Vagina (tissue), 2 donors: ENCODE measurements around the gene ZCCHC2. TPM values are rescaled to one million over a fixed set of nuclear protein-coding genes. Genes with fewer than 3 reads are reported as not detected.

ENCODE experiments used
- DNase-seq, 2 donors: peaks; one replicate each; pipeline ENCODE4 v3.0.0-alpha.2; 2017; ENCODE audit errors: extremely low spot score in 2 of 2
- H3K27ac ChIP-seq: fragments of 200-600 bp; sonication (generic); one replicate; pipeline ENCODE4 v1.5.1; 2019
- H3K27me3 ChIP-seq: fragments of 200-600 bp; sonication (generic); one replicate; pipeline ENCODE4 v1.5.1; 2019
- H3K36me3 ChIP-seq, 2 donors: fragments of 200-600 bp; sonication (generic); one replicate each; pipeline ENCODE4 v1.5.1; 2017 to 2019
- H3K4me1 ChIP-seq: fragments of 200-600 bp; sonication (generic); one replicate; pipeline ENCODE4 v1.5.1; 2019
- H3K4me3 ChIP-seq, 2 donors: fragments of 200-600 bp; sonication (generic); 1 replicate in 1 of 2; 2 replicates in 1 of 2; pipeline ENCODE4 v1.5.1; 2016 to 2019
- H3K9me3 ChIP-seq: fragments of 200-600 bp; sonication (generic); one replicate; pipeline ENCODE4 v1.5.1; 2019
- CTCF ChIP-seq, 3 experiments: fragments of 450-650 bp in 2 of 3; fragments of 200-600 bp in 1 of 3; sonication (generic) in 1 of 3; IDR thresholded peaks; one replicate each; pipeline ENCODE4 v1.5.1; 2017 to 2019; ENCODE audit warnings: antibody characterized with exemption in 3 of 3, mild to moderate bottlenecking in 2 of 3, moderate library complexity in 2 of 3
- POLR2A ChIP-seq, 2 donors: fragments of 450-650 bp; IDR thresholded peaks; one replicate each; pipeline ENCODE4 v1.6.1; 2017; ENCODE audit warnings: antibody characterized with exemption in 2 of 2, mild to moderate bottlenecking in 2 of 2, moderate library complexity in 2 of 2
- POLR2AphosphoS5 ChIP-seq, 2 donors: sonication (generic); formaldehyde crosslinking; IDR thresholded peaks; one replicate each; pipeline ENCODE4 v1.9.0; 2017; ENCODE audit warnings: antibody characterized with exemption in 2 of 2, mild to moderate bottlenecking in 2 of 2, low read depth in 1 of 2; ENCODE audit not compliant: insufficient read depth in 1 of 2
- intact Hi-C: fragments of 100-400 bp; cut with DNase I; formaldehyde crosslinking; loops from one replicate; pipeline ENCODE4 v1.15.1; 2023
- total RNA-seq: library from RNA; depleted of rRNA; stranded (reverse); fragments of >200 nt; gene quantifications from one replicate; pipeline ENCODE4 v1.2.3, GENCODE V29; 2016

ZCCHC2 gene
- total RNA-seq, 1 donor from 2014 or later: 30.4 TPM

DNA sequence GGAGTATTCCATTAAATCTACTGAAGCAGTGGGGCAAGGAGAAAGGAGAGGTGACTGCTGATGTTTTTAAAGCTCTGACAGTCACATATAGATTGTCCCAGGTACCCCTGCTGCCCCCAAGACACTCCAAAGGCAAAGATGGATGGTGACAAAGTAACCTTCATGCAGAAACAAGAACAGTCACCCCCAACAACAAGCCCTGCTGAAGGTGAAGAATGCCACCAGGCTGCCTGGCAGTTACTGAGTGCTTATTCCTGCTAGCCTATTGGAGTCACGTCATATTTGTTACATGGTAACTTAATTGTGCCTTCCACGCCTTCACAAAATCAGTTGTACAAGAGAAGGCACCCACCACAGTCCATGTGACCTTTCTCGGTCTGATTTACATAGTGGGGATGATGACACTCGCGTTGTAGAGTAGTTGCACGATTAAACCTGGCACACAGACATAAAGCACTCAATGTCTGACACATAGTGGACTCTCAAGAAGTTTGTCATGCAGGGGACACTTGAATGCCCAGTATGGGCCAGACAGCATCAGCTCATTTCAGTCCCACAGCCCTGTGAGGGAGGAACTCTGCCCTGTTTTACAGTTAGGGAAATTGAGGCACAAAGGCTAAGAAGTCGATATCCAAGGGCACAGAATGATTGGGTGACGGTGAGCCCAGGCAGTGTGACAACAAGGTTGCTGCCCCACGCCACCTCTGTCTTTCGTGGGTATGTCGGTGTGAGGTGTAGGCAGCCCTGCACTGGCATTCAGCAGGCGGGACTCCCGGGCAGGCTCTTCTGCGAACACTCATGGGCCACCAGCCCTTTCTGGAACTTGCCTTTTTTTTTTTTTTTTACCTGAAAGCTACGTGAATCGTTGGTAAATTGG is 62.7 kb downstream of the ZCCHC2 start:
- Histone ChIP-seq H3K36me3 (peaks cover 0 to 4% of the 10 kb centered on the region in 2 donors), H3K9me3 (no peaks in the 10 kb centered on the region), H3K27ac (no peak overlapping the region), H3K4me3 (no peak overlapping the region), H3K4me1 (peaks cover 15% of the 10 kb centered on the region), H3K27me3 (no peaks in the 10 kb centered on the region)
- intact Hi-C loops: loop anchor here (5.0 to 10.0 kb wide), 3 partner anchors 129 to 397 kb away; partner anchors contain the start of gene PHLPP1
- TF ChIP-seq CTCF (IDR thresholded peaks at IDR 0.05) (no peak), POLR2A (IDR thresholded peaks at IDR 0.05) (no peak), POLR2AphosphoS5 (IDR thresholded peaks at IDR 0.05; ENCODE audit: insufficient read depth in 1 of 2, low read depth in 1 of 2) (no peak)
- DNase-seq: peak in 1 of 2 donors; percentile 70

GRCh38 chr18:62586151-62586774 is 63.4 kb downstream of the ZCCHC2 start:
- Histone ChIP-seq H3K4me3 (no peak overlapping the region), H3K27me3 (no peaks in the 10 kb centered on the region), H3K27ac (no peak overlapping the region), H3K9me3 (no peaks in the 10 kb centered on the region), H3K4me1 (peaks cover 15% of the 10 kb centered on the region), H3K36me3 (peaks cover 0 to 4% of the 10 kb centered on the region in 2 donors)
- peak; percentile 56 to 71 (median 62) for TF ChIP-seq CTCF (IDR thresholded peaks at IDR 0.05)
- no peak for TF ChIP-seq POLR2A (IDR thresholded peaks at IDR 0.05)
- intact Hi-C loops: loop anchor here (5.0 to 10.0 kb wide), 3 partner anchors 129 to 396 kb away; partner anchors contain the start of gene PHLPP1
- DNase-seq: peak in 1 of 2 donors; percentile 65

DNA sequence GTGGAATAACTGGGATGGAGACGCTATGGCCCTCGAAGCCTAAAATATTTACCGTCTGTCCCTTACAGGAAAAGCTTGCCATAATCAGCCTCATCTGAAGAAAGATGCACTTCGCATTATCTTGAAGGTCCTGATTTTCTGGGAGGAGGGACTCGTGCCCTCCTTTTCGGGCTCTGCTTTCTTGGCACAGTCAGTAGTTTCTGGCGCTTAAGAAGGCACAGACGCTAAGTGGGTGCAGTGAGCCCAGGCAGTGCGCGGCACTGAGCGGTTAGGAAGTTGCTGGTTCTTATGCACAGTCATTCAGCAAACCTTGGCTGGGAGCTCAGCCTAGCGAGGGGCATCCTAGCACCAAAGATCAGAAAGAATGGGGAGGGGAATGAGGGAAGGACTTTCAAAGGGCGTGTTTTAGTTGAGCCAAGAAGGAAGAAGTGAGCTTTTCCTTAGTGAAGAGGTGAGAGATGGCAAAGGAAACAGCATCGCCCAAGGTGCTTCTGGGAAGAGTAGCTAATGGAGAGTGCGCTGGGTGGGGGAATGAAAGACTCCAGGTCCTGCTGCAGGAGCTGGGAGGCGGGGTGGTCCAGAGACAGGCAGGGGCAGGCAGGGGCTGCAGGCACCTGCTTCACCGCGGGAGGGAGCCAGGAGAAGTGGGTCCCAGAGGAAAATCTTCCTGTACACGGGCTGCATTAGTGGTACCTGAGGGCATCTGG is 64.1 kb downstream of the ZCCHC2 start:
- DNase-seq: peak in 1 of 2 donors; percentile 77
- TF ChIP-seq CTCF (IDR thresholded peaks at IDR 0.05): no peak
- TF ChIP-seq POLR2AphosphoS5 (IDR thresholded peaks at IDR 0.05; ENCODE audit: insufficient read depth in 1 of 2, low read depth in 1 of 2): no peak
- TF ChIP-seq POLR2A (IDR thresholded peaks at IDR 0.05): no peak
- Histone ChIP-seq H3K27ac (no peak overlapping the region), H3K4me3 (no peak overlapping the region), H3K27me3 (no peaks in the 10 kb centered on the region), H3K4me1 (peaks cover 15% of the 10 kb centered on the region), H3K9me3 (no peaks in the 10 kb centered on the region), H3K36me3 (peaks cover 0 to 4% of the 10 kb centered on the region in 2 donors)
- intact Hi-C loops: loop anchor here (5.0 to 10.0 kb wide), 3 partner anchors 128 to 395 kb away; partner anchors contain the start of gene PHLPP1

DNA sequence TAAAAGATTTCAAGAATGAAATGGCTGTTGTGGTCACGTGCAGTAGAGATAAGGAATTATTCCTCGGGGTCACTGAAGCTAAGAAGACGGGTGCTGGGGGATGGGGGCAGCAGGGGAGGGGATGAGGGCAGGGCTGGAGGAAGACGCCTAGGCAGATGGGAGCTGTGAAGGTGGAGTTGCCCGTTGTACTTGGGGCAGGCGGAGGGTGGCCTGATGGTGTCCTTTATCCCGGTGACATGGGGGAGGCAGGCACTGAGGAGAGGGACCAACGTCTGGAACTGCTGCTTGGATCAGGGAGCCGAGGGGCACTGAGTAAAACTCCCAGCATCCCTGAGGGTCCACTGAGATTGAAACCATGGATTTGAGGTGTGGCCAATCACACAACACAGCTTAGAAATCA is 64.9 kb downstream of the ZCCHC2 start:
- peak in 1 of 2 donors; percentile 37 for DNase-seq

More for the DNA sequence above, 64.9 kb downstream of the ZCCHC2 start:
- H3K4me1 ChIP-seq: peaks cover 15% of the 10 kb centered on the region
- no peaks in the 10 kb centered on the region for H3K27me3 ChIP-seq
- H3K27ac ChIP-seq: no peak overlapping the region
- intact Hi-C loops: loop anchor here (5.0 to 10.0 kb wide), 3 partner anchors 127 to 395 kb away; partner anchors contain the start of gene PHLPP1
- H3K4me3 ChIP-seq: no peak overlapping the region
- no peaks in the 10 kb centered on the region for H3K9me3 ChIP-seq
- TF ChIP-seq CTCF (IDR thresholded peaks at IDR 0.05) (no peak), POLR2A (IDR thresholded peaks at IDR 0.05) (no peak), POLR2AphosphoS5 (IDR thresholded peaks at IDR 0.05; ENCODE audit: insufficient read depth in 1 of 2, low read depth in 1 of 2) (no peak)
- peaks cover 0 to 4% of the 10 kb centered on the region in 2 donors for H3K36me3 ChIP-seq
